ENCODE data around the gene LAMA2. TPM values are rescaled to one million over a fixed set of nuclear protein-coding genes. Genes with fewer than 3 reads are reported as not detected.

Gene LAMA2
- total RNA-seq, 1 experiment from 2014 or later, result 8.2 TPM

DNA sequence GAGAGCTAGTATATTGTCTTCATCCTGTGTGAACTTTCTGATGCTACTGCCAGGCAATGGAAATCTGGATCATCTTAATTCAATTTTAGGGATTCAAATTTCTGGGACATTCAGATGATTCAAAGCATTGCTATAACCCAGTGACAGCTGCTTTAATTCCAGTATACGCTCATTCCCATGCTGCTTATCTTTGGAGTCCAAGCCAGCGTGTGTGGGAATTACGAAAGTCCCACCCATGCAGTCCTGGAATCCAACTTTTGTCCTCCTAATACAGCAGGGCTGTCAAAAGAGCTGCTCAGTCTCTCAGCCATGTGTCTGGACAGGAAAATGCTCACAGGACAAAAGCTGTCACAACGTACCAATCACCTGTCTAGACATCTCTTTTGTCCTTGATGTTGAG lies 219.8 kb downstream of the LAMA2 start:
- H3K4me3 ChIP-seq (replicated peaks in 1 of 2; ENCODE audit: low read depth in 1 of 2, low read length in 2 of 2), result no peak overlapping the region
- no peaks in the 10 kb centered on the region for H3K9me3 ChIP-seq (ENCODE audit: control insufficient read depth in 1 of 2, insufficient read depth in 1 of 2, low read depth in 1 of 2, low read length in 2 of 2)
- no TSS peak for BruUV-seq (replicated peaks)
- H3K27me3 ChIP-seq (ENCODE audit: insufficient read depth, low read length), result no peaks in the 10 kb centered on the region
- no peak overlapping the region for H3K9ac ChIP-seq (ENCODE audit: low read length)
- H4K20me1 ChIP-seq (ENCODE audit: insufficient read depth), result no peaks in the 10 kb centered on the region
- no peaks in the 10 kb centered on the region for H3K36me3 ChIP-seq (ENCODE audit: control insufficient read depth in 1 of 2, insufficient read depth in 2 of 2, low read length in 2 of 2)
- no peak for DNase-seq (ENCODE audit: low read depth, low spot score)
- TF ChIP-seq, protein P1, sequence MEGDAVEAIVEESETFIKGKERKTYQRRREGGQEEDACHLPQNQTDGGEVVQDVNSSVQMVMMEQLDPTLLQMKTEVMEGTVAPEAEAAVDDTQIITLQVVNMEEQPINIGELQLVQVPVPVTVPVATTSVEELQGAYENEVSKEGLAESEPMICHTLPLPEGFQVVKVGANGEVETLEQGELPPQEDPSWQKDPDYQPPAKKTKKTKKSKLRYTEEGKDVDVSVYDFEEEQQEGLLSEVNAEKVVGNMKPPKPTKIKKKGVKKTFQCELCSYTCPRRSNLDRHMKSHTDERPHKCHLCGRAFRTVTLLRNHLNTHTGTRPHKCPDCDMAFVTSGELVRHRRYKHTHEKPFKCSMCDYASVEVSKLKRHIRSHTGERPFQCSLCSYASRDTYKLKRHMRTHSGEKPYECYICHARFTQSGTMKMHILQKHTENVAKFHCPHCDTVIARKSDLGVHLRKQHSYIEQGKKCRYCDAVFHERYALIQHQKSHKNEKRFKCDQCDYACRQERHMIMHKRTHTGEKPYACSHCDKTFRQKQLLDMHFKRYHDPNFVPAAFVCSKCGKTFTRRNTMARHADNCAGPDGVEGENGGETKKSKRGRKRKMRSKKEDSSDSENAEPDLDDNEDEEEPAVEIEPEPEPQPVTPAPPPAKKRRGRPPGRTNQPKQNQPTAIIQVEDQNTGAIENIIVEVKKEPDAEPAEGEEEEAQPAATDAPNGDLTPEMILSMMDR (IDR thresholded peaks at IDR 0.05 in 2 of 3, conservative IDR thresholded peaks at IDR 0.05 in 1 of 3; ENCODE audit: borderline replicate concordance in 1 of 3, insufficient read depth in 1 of 3, low read depth in 2 of 3, low read length in 2 of 3), result no peak
- no peak for TF ChIP-seq POLR2AphosphoS5 (IDR thresholded peaks at IDR 0.05; ENCODE audit: low read depth, low read length)
- TF ChIP-seq, protein P2, sequence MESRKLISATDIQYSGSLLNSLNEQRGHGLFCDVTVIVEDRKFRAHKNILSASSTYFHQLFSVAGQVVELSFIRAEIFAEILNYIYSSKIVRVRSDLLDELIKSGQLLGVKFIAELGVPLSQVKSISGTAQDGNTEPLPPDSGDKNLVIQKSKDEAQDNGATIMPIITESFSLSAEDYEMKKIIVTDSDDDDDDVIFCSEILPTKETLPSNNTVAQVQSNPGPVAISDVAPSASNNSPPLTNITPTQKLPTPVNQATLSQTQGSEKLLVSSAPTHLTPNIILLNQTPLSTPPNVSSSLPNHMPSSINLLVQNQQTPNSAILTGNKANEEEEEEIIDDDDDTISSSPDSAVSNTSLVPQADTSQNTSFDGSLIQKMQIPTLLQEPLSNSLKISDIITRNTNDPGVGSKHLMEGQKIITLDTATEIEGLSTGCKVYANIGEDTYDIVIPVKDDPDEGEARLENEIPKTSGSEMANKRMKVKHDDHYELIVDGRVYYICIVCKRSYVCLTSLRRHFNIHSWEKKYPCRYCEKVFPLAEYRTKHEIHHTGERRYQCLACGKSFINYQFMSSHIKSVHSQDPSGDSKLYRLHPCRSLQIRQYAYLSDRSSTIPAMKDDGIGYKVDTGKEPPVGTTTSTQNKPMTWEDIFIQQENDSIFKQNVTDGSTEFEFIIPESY (IDR thresholded peaks at IDR 0.05; ENCODE audit: extremely low read depth, insufficient replicate concordance, low read length), result no peak
- TF ChIP-seq YY1 (IDR thresholded peaks at IDR 0.05; ENCODE audit: extremely low read depth, insufficient replicate concordance, low read depth, low read length), result no peak
- no peak for TF ChIP-seq ELF1 (IDR thresholded peaks at IDR 0.05; ENCODE audit: borderline replicate concordance, low read depth)
- TF ChIP-seq, protein P3, sequence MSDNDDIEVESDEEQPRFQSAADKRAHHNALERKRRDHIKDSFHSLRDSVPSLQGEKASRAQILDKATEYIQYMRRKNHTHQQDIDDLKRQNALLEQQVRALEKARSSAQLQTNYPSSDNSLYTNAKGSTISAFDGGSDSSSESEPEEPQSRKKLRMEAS (IDR thresholded peaks at IDR 0.05), result no peak
- no peak for TF ChIP-seq EGR1 (IDR thresholded peaks at IDR 0.05; ENCODE audit: low read depth)
- no peak for TF ChIP-seq TCF7L2 (IDR thresholded peaks at IDR 0.05; ENCODE audit: borderline replicate concordance, extremely low read depth, insufficient read depth, insufficient read length)
- TF ChIP-seq EZH2 (IDR thresholded peaks at IDR 0.05), result no peak
- TF ChIP-seq EZH2phosphoT487 (IDR thresholded peaks at IDR 0.05; ENCODE audit: borderline replicate concordance), result no peak
- TF ChIP-seq RAD21 (IDR thresholded peaks at IDR 0.05; ENCODE audit: low read depth), result no peak
- TF ChIP-seq JUND (IDR thresholded peaks at IDR 0.05), result no peak
- TF ChIP-seq CEBPB (IDR thresholded peaks at IDR 0.05; ENCODE audit: low read depth), result no peak
- TF ChIP-seq SP1 (IDR thresholded peaks at IDR 0.05; ENCODE audit: low read depth), result no peak
- no peak for TF ChIP-seq SRF (IDR thresholded peaks at IDR 0.05; ENCODE audit: low read depth)
- TF ChIP-seq, protein P4, sequence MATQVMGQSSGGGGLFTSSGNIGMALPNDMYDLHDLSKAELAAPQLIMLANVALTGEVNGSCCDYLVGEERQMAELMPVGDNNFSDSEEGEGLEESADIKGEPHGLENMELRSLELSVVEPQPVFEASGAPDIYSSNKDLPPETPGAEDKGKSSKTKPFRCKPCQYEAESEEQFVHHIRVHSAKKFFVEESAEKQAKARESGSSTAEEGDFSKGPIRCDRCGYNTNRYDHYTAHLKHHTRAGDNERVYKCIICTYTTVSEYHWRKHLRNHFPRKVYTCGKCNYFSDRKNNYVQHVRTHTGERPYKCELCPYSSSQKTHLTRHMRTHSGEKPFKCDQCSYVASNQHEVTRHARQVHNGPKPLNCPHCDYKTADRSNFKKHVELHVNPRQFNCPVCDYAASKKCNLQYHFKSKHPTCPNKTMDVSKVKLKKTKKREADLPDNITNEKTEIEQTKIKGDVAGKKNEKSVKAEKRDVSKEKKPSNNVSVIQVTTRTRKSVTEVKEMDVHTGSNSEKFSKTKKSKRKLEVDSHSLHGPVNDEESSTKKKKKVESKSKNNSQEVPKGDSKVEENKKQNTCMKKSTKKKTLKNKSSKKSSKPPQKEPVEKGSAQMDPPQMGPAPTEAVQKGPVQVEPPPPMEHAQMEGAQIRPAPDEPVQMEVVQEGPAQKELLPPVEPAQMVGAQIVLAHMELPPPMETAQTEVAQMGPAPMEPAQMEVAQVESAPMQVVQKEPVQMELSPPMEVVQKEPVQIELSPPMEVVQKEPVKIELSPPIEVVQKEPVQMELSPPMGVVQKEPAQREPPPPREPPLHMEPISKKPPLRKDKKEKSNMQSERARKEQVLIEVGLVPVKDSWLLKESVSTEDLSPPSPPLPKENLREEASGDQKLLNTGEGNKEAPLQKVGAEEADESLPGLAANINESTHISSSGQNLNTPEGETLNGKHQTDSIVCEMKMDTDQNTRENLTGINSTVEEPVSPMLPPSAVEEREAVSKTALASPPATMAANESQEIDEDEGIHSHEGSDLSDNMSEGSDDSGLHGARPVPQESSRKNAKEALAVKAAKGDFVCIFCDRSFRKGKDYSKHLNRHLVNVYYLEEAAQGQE (IDR thresholded peaks at IDR 0.05; ENCODE audit: low read depth), result no peak
- no peak for TF ChIP-seq ZFX (IDR thresholded peaks at IDR 0.05)
- TF ChIP-seq, protein P5, sequence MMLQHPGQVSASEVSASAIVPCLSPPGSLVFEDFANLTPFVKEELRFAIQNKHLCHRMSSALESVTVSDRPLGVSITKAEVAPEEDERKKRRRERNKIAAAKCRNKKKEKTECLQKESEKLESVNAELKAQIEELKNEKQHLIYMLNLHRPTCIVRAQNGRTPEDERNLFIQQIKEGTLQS (IDR thresholded peaks at IDR 0.05), result no peak
- no peak for TF ChIP-seq CBX3 (IDR thresholded peaks at IDR 0.05; ENCODE audit: low read depth)
- no peak for TF ChIP-seq POLR2A (IDR thresholded peaks at IDR 0.05; ENCODE audit: borderline replicate concordance, extremely low read depth, insufficient read depth, insufficient read length)
- ATAC-seq, result no peak
- no peak overlapping the region for H3K27ac ChIP-seq (ENCODE audit: low read depth, low read length)
- POLR2A ChIA-PET, result no interaction called here
- H3K79me2 ChIP-seq (ENCODE audit: insufficient read depth, low read length), result no peaks in the 10 kb centered on the region
- intact Hi-C loops (cut with micrococcal nuclease), result no loop called here
- H2AFZ ChIP-seq (ENCODE audit: low read depth, low read length, poor library complexity, severe bottlenecking), result no peak overlapping the region
- RAD21 ChIA-PET (ENCODE audit: low non-redundant PET in 1 of 2, low total read pairs in 2 of 2, uncharacterized antibody in 2 of 2, unreplicated experiment in 2 of 2), result no interaction called here
- no peaks in the 10 kb centered on the region for H3K4me1 ChIP-seq (ENCODE audit: control insufficient read depth in 1 of 2, insufficient read depth in 2 of 2, low read length in 2 of 2)
- no peaks in the 10 kb centered on the region for H3K9me2 ChIP-seq (ENCODE audit: insufficient read depth)
- CTCF ChIA-PET, result no interaction called here
- no peak overlapping the region for H3K4me2 ChIP-seq (ENCODE audit: low read length)
